HepG2 (cell line): ENCODE data around the gene MRNIP. TPM values are rescaled to one million over a fixed set of nuclear protein-coding genes. Genes with fewer than 3 reads are reported as not detected.

Experiments used
- DPF2 ChIP-seq: sonication (generic); formaldehyde crosslinking; IDR thresholded peaks from 2 replicates; pipeline ENCODE4 v1.4.0; 2020; ENCODE audit warnings: mild to moderate bottlenecking, low read depth, missing genetic modification reagents, borderline replicate concordance
- HDAC2 ChIP-seq: sonication (generic); formaldehyde crosslinking; IDR thresholded peaks from 2 replicates; pipeline ENCODE4 v1.4.0; 2020; ENCODE audit warnings: missing genetic modification reagents
- IKZF4 ChIP-seq: sonication (generic); formaldehyde crosslinking; IDR thresholded peaks from 2 replicates; pipeline ENCODE4 v1.5.1; 2020; ENCODE audit warnings: borderline replicate concordance, mild to moderate bottlenecking, low read depth, missing genetic modification reagents; ENCODE audit errors: not compliant biosample characterization
- IRF9 ChIP-seq: sonication (generic); formaldehyde crosslinking; IDR thresholded peaks from 2 replicates; pipeline ENCODE4 v1.8.0; 2022; ENCODE audit warnings: missing genetic modification reagents, mild to moderate bottlenecking, borderline replicate concordance
- ISL2 ChIP-seq: sonication (generic); formaldehyde crosslinking; IDR thresholded peaks from 2 replicates; pipeline ENCODE4 v1.5.0; 2020; ENCODE audit warnings: missing genetic modification reagents
- MYC ChIP-seq: sonication (generic); formaldehyde crosslinking; IDR thresholded peaks from 2 replicates; pipeline ENCODE4 v1.9.0; 2021; ENCODE audit warnings: missing genetic modification reagents, borderline replicate concordance
- NCOR1 ChIP-seq: fragments of 200-600 bp; sonication (generic); IDR thresholded peaks from 2 replicates; pipeline ENCODE4 v1.7.0; 2017; ENCODE audit warnings: antibody characterized with exemption, low read length, borderline replicate concordance
- PHF5A ChIP-seq: IDR thresholded peaks from one replicate; pipeline ENCODE4 v1.6.1; 2018; ENCODE audit warnings: low read depth, missing genetic modification reagents; ENCODE audit not compliant: unreplicated experiment
- RAD21 ChIP-seq: fragments of 450-650 bp; formaldehyde crosslinking; IDR thresholded peaks from 2 replicates; pipeline ENCODE4 v1.5.0; 2020; ENCODE audit warnings: mild to moderate bottlenecking
- SNAI1 ChIP-seq: sonication (generic); formaldehyde crosslinking; IDR thresholded peaks from 2 replicates; pipeline ENCODE4 v1.5.0; 2020; ENCODE audit warnings: mild to moderate bottlenecking, missing genetic modification reagents, borderline replicate concordance
- SOX5 ChIP-seq: IDR thresholded peaks from 2 replicates; pipeline ENCODE4 v1.6.1; 2016; ENCODE audit warnings: borderline replicate concordance
- SRF ChIP-seq: IDR thresholded peaks from 2 replicates; pipeline ENCODE4 v1.6.1; 2011; ENCODE audit warnings: mild to moderate bottlenecking, low read depth, low read length, moderate library complexity
- TFAP4 ChIP-seq: sonication (generic); IDR thresholded peaks from 2 replicates; pipeline ENCODE4 v1.6.1; 2016; ENCODE audit warnings: low read depth, borderline replicate concordance
- ZBTB3 ChIP-seq: sonication (generic); formaldehyde crosslinking; IDR thresholded peaks from 2 replicates; pipeline ENCODE4 v1.4.0; 2020; ENCODE audit warnings: low read depth, mild to moderate bottlenecking, moderate library complexity, missing genetic modification reagents, borderline replicate concordance
- ZBTB4 ChIP-seq: sonication (generic); formaldehyde crosslinking; IDR thresholded peaks from 2 replicates; pipeline ENCODE4 v1.4.0; 2020; ENCODE audit warnings: missing genetic modification reagents, mild to moderate bottlenecking, borderline replicate concordance
- ZEB1 ChIP-seq: IDR thresholded peaks from 2 replicates; pipeline ENCODE4 v1.6.1; 2012; ENCODE audit warnings: mild to moderate bottlenecking, low read depth, inconsistent platforms; ENCODE audit not compliant: insufficient replicate concordance
- ZMAT5 ChIP-seq: sonication (generic); formaldehyde crosslinking; IDR thresholded peaks from 2 replicates; pipeline ENCODE4 v1.5.0; 2020; ENCODE audit warnings: mild to moderate bottlenecking, low read depth, missing genetic modification reagents, borderline replicate concordance
- ZNF224 ChIP-seq: sonication (generic); formaldehyde crosslinking; IDR thresholded peaks from 2 replicates; pipeline ENCODE4 v1.5.0; 2020; ENCODE audit warnings: mild to moderate bottlenecking, missing genetic modification reagents
- ZNF225 ChIP-seq: sonication (generic); formaldehyde crosslinking; IDR thresholded peaks from 2 replicates; pipeline ENCODE4 v1.4.0; 2020; ENCODE audit warnings: mild to moderate bottlenecking, missing genetic modification reagents
- ZNF230 ChIP-seq: sonication (generic); formaldehyde crosslinking; IDR thresholded peaks from 2 replicates; pipeline ENCODE4 v1.4.0; 2020; ENCODE audit warnings: mild to moderate bottlenecking, missing genetic modification reagents
- ZNF275 ChIP-seq: sonication (generic); formaldehyde crosslinking; IDR thresholded peaks from 2 replicates; pipeline ENCODE4 v1.8.0; 2022; ENCODE audit warnings: missing genetic modification reagents, mild to moderate bottlenecking, inconsistent platforms, borderline replicate concordance
- ZNF703 ChIP-seq: sonication (generic); formaldehyde crosslinking; IDR thresholded peaks from 2 replicates; pipeline ENCODE4 v1.5.1; 2020; ENCODE audit warnings: missing genetic modification reagents, mild to moderate bottlenecking, moderate library complexity, borderline replicate concordance
- ZNF737 ChIP-seq: sonication (generic); formaldehyde crosslinking; IDR thresholded peaks from 2 replicates; pipeline ENCODE4 v1.5.0; 2020; ENCODE audit warnings: missing genetic modification reagents, mild to moderate bottlenecking, borderline replicate concordance
- polyA plus RNA-seq, 8 experiments: library from polyadenylated mRNA; depleted of rRNA in 3 of 8; stranded (reverse) in 7 of 8; unstranded in 1 of 8; fragments of >200 nt; fragmentation: Illumina TruSeq in 4 of 8; extraction: Trizol in 4 of 8; gene quantifications; 2 replicates each; pipeline versions ENCODE4 v1.2.1 to v1.2.3, GENCODE V29; 2011 to 2016; ENCODE audit warnings: low read depth in 4 of 8, missing spikeins in 1 of 8, mixed read lengths in 1 of 8; ENCODE audit not compliant: insufficient read depth in 1 of 8
- total RNA-seq, 5 experiments: library from RNA; depleted of rRNA; stranded (reverse); fragments of >200 nt; fragmentation: Illumina TruSeq; extraction: Trizol; gene quantifications; 2 replicates each; pipeline ENCODE4 v1.2.3, GENCODE V29; 2016; ENCODE audit warnings: low read depth in 1 of 5

The MRNIP gene
- total and polyA plus RNA-seq, 2 of the 13 experiments (the other 11 are each of a cell fraction or from before 2014, with no cell fraction given), result 15.5 to 34.1 TPM

- TF ChIP-seq ZBTB4 (CRISPR knock-in tag), result no peak
- peak; percentile 76; the same call in 1 of the 2 replicates for TF ChIP-seq MYC (CRISPR knock-in tag)
- 0 out of 2 replicates have a peak, but pooled peaks have one; percentile 29 for TF ChIP-seq ZNF230 (CRISPR knock-in tag)
- no peak for TF ChIP-seq ZNF224 (CRISPR knock-in tag)
- no peak for TF ChIP-seq ZNF225 (CRISPR knock-in tag)
- TF ChIP-seq ZEB1, result no peak
- no peak; the same call in 1 of the 2 replicates for TF ChIP-seq ZNF737 (CRISPR knock-in tag)
- TF ChIP-seq IKZF4 (CRISPR knock-in tag), result no peak
- peak; percentile 78 for TF ChIP-seq ISL2 (CRISPR knock-in tag)
- TF ChIP-seq NCOR1, result peak; percentile 76; the same call in 1 of the 2 replicates
- TF ChIP-seq DPF2 (CRISPR knock-in tag), result 0 out of 2 replicates have a peak, but pooled peaks have one; percentile 57
- peak; percentile 75 for TF ChIP-seq HDAC2 (CRISPR knock-in tag)
- no peak for TF ChIP-seq ZBTB3 (CRISPR knock-in tag)
- TF ChIP-seq SRF, result no peak
- no peak for TF ChIP-seq ZMAT5
- peak; percentile 34; the same call in 1 of the 2 replicates for TF ChIP-seq ZNF703
- peak; percentile 49 for TF ChIP-seq PHF5A (CRISPR knock-in tag)
- no peak for TF ChIP-seq SNAI1
- peak; percentile 72; the same call in 1 of the 2 replicates for TF ChIP-seq SOX5 (CRISPR knock-in tag)
- TF ChIP-seq IRF9, result peak; percentile 92
- no peak for TF ChIP-seq ZNF275 (CRISPR knock-in tag)
- peak; percentile 20 for TF ChIP-seq RAD21
- peak; percentile 84 for TF ChIP-seq TFAP4
Measured at GRCh38 chr5:179818746-179819295, 39.8 kb downstream of the MRNIP start (continued).
